ENCODE data around the gene OXCT1.
"Not testable (repeated sequence)": the region's sequence is repeated elsewhere in the genome, so short reads cannot be mapped to it uniquely, and the experiment has no call there.

Gene OXCT1

DNA sequence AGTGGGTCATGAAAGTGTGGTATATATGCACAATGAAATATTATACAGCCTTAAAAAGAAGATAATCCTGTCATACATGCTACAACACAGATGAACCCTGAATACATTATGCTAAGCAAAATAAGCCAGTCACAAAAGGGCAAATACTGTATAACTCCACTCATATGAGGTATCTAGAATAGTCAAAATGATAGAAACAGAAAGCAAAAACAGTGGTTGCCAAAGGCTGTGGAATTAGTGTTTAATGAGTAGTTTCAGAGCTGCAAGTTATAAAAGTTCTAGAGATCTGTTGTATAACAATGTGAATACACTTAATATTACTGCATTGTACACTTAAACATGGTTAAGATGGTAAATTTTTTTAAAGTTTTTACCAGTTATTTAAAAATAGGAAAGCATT is 135.0 kb downstream of the OXCT1 start:
- DNase-seq (ENCODE audit: low read depth), result no peak
- TF ChIP-seq, protein P1, sequence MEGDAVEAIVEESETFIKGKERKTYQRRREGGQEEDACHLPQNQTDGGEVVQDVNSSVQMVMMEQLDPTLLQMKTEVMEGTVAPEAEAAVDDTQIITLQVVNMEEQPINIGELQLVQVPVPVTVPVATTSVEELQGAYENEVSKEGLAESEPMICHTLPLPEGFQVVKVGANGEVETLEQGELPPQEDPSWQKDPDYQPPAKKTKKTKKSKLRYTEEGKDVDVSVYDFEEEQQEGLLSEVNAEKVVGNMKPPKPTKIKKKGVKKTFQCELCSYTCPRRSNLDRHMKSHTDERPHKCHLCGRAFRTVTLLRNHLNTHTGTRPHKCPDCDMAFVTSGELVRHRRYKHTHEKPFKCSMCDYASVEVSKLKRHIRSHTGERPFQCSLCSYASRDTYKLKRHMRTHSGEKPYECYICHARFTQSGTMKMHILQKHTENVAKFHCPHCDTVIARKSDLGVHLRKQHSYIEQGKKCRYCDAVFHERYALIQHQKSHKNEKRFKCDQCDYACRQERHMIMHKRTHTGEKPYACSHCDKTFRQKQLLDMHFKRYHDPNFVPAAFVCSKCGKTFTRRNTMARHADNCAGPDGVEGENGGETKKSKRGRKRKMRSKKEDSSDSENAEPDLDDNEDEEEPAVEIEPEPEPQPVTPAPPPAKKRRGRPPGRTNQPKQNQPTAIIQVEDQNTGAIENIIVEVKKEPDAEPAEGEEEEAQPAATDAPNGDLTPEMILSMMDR (conservative IDR thresholded peaks at IDR 0.05; ENCODE audit: low read depth, low read length), result no peak
- H3K4me3 ChIP-seq (ENCODE audit: low read depth, low read length), result no peak overlapping the region

DNA sequence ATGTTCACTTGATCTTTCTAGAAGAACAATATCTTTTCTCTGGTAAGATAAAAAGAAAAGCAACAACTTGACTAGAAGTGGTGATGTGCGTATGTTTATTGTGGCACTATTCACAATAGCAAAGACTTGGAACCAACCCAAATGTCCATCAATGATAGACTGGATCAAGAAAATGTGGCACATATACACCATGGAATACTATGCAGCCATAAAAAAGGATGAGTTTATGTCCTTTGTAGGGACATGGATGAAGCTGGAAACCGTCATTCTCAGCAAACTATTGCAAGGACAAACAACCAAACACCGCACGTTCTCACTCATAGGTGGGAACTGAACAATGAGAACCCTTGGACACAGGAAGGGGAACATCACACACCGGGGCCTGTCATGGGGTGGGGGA is 140.8 kb downstream of the OXCT1 start:
- not testable (repeated sequence) for DNase-seq (ENCODE audit: low read depth)

DNA sequence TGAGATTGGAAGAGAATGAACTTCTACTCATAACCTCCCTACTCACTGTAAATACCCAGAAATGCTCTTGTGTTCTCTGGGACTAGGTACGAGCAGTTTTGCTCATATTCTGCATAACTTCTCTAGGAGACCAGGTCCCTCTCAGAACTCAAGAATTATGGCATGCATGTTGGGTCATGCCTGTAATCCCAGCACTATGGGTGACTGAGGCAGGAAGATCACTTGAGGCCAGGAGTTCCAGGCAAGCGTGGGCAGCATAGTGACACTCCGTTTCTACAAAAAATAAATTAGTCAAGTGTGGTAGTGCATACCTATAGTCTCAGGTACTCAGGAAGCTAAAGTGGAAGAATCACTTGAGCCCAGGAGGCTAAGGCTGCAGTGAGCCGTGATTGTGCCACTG is 141.9 kb downstream of the OXCT1 start:
- TF ChIP-seq, protein P1 (conservative IDR thresholded peaks at IDR 0.05; ENCODE audit: low read depth, low read length), result no peak
- no peak for DNase-seq (ENCODE audit: low read depth)
- no peak overlapping the region for H3K4me3 ChIP-seq (ENCODE audit: low read depth, low read length)

More for the DNA sequence above, 140.8 kb downstream of the OXCT1 start:
- H3K4me3 ChIP-seq (ENCODE audit: low read depth, low read length), result not testable (repeated sequence)

DNA sequence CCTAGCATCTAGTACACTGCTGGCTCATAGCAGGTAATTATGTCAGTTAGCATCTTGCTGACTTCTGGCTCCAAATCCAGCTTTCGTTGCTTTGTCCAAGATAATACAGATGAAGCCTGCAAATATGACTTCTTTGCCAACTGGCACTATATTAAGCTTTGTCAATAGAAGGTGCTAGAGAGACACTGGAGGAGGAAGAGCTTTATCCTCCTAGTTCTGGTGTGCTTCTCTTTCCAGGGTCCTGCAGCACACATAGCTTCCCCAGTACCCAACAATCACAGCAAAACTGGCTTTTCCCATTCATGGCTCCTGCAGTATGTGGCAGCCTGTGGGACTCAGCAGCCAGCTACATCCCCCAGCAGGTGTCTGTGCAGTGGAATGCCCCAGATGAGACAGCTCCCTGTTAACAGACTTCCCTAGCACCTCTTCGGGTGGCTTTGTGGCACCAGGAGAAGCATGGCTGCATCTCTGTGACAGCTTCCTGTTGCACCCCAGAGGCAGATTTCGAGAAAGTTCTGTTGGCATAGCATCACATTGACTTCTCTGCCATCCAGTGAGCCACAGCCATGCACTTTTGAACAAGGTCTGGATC is 147.8 kb downstream of the OXCT1 start:
- peak; percentile 64 for DNase-seq (ENCODE audit: low read depth)
- no peak overlapping the region for H3K4me3 ChIP-seq (ENCODE audit: low read depth, low read length)
- TF ChIP-seq, protein P1 (conservative IDR thresholded peaks at IDR 0.05; ENCODE audit: low read depth, low read length), result peak; percentile 62

DNA sequence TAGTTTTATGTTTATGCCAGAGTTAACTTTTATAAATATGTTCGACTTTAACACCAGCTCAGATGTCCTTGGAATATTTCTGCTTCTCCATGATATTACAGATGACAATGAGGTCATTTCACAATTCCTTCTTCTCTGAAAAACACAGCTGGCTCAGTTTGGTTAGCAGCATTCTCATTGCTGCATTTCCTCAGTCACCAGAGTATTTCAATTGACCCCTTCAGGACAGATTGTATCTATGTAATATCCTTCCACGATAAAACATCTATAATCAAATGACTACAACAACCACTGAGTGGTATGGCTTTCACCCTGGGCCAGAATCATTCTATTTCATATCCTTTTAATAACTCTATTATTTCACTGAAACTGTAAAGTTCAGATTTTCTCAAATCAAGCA is 148.7 kb downstream of the OXCT1 start:
- TF ChIP-seq, protein P1 (conservative IDR thresholded peaks at IDR 0.05; ENCODE audit: low read depth, low read length), result no peak
- H3K4me3 ChIP-seq (ENCODE audit: low read depth, low read length), result no peak overlapping the region
- DNase-seq (ENCODE audit: low read depth), result no peak

DNA sequence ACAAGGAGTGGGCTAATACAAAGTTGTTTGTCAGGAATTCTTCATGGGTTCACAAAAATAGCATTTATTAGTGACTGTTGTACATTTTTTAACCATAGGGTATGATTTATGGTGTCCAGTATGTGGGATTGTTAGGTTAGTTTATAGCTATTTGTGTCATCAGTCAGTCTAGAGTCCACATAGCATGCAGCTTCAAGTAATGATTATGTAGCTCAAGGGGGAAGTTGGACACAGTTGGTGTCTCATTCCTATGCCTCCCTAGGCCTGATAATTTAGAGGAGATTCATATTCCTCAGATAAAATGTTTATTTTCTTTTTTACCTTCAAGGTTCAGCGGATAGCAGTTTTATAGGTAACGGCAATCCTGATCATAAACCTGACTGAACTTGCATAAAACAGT is 153.8 kb downstream of the OXCT1 start:
- TF ChIP-seq, protein P1 (conservative IDR thresholded peaks at IDR 0.05; ENCODE audit: low read depth, low read length), result no peak
- no peak for DNase-seq (ENCODE audit: low read depth)
- H3K4me3 ChIP-seq (ENCODE audit: low read depth, low read length), result no peak overlapping the region

DNA sequence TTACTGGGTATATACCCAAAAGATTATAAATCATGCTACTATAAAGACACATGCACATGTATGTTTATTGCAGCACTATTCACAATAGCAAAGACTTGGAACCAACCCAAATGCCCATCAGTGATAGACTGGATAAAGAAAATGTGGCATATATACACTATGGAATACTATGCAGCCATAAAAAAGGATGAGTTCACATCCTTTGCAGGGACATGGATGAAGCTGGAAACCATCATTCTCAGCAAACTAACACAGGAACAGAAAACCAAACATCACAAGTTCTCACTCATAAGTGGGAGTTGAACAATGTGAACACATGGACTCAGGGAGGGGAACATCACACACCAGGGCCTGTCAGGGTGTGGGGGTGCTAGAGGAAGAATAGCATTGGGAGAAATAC is 155.8 kb downstream of the OXCT1 start:
- not testable (repeated sequence) for DNase-seq (ENCODE audit: low read depth); H3K4me3 ChIP-seq (ENCODE audit: low read depth, low read length)

DNA sequence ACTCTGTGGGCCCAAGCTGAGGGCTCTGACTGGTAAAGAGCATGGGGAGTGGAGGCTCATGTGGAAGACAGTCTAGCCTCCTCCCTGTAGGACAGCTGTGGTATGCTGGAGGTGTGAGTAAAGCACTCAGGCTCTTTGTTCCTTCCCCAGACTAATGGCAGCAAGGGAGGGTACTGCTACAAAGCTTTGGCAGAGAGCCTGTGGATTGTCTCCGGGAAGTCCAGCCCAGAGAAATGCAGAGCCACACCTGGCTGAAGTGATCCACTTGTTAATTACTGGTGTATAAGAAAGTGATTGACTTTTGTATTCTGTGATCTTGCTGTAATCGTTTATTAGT is 161.7 kb downstream of the OXCT1 start:
- TF ChIP-seq, protein P1 (conservative IDR thresholded peaks at IDR 0.05; ENCODE audit: low read depth, low read length), result no peak
- H3K4me3 ChIP-seq (ENCODE audit: low read depth, low read length), result no peak overlapping the region
- DNase-seq (ENCODE audit: low read depth), result no peak
